ENCODE data around the gene PI4KB. TPM values are rescaled to one million over a fixed set of nuclear protein-coding genes. Genes with fewer than 3 reads are reported as not detected.

PI4KB gene
- total RNA-seq, 1 donor from 2014 or later: 54.7 TPM

DNA sequence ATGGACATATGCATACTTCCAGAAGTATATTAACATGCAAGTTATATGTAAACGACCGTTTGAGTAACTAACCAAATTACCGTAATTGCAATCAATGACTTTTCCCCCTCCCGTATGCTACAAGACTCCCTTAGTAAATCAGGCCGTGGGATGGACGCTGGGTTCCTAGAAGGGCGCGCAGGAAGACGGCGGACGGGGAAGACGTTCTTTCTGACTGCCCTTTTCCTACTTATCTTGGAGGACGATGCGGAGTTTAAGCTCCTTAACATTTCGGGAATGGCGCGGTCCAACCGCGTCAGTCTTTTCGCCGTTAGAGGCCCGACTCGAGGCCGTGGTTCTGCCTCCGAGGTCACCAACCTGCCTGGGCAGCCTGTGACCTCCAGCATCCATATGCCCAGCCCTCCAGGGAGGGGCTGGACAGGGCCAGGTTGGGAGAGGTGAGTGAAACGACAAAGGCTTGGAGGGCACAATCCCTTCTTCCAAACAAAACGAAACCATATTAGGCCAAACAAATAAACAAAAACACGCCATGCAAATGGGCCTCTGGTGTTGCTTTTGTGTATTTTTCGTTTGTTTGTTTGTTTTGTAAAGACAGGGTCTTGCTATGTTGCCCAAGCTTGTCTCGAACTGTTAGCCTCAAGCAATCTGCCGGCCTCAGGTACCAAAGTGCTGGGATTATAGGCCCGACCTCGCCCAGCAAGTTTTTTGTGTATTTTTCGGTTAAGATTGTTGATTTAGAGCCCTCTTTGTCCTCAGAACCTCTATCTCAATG is 873 bp upstream of the PI4KB start:
- Mint-ChIP-seq H3K27me3 (ENCODE audit: low read depth) (no peaks in the 10 kb centered on the region), H3K4me1 (ENCODE audit: low read depth) (peaks cover 30% of the 10 kb centered on the region), H3K36me3 (ENCODE audit: low read depth) (no peaks in the 10 kb centered on the region), H3K4me3 (ENCODE audit: unreplicated experiment) (peak overlapping the region; percentile 92), H3K9me3 (ENCODE audit: low read depth) (no peaks in the 10 kb centered on the region), H3K27ac (ENCODE audit: unreplicated experiment) (peak overlapping the region; percentile 100)
- TF ChIP-seq, protein P1, sequence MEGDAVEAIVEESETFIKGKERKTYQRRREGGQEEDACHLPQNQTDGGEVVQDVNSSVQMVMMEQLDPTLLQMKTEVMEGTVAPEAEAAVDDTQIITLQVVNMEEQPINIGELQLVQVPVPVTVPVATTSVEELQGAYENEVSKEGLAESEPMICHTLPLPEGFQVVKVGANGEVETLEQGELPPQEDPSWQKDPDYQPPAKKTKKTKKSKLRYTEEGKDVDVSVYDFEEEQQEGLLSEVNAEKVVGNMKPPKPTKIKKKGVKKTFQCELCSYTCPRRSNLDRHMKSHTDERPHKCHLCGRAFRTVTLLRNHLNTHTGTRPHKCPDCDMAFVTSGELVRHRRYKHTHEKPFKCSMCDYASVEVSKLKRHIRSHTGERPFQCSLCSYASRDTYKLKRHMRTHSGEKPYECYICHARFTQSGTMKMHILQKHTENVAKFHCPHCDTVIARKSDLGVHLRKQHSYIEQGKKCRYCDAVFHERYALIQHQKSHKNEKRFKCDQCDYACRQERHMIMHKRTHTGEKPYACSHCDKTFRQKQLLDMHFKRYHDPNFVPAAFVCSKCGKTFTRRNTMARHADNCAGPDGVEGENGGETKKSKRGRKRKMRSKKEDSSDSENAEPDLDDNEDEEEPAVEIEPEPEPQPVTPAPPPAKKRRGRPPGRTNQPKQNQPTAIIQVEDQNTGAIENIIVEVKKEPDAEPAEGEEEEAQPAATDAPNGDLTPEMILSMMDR (IDR thresholded peaks at IDR 0.05): no peak
- DNase-seq (ENCODE audit: low spot score): no peak

DNA sequence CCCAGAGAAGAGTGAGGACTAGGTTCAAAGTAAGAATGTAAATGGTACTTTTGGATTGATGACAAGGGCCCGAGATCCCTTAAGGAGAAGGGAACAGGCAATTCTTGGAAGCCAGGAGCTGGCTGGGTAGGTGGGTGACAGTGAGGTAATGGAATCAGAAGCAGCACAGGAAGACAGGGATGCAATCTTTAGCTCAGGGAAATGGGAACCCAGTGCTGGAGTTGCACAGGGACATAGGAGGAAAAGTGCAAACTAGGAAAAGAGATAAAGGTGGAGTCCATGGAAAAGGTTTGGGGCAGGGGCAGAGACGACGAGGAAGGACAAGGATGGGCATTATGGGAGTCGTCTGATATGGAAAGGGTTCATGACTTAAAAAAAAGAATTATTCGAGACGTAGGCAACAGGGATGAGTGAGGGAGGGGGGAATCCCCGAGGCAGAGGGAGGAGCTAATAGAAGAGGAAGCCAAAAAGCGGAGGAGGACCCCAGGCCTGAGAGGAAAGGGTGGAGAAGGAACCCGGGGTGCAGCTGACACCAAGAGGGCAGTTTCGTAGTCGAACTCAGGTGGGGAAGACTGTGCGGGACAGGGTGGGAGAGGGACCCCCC is 495 bp downstream of the PI4KB start:
- no peaks in the 10 kb centered on the region for H3K27me3 Mint-ChIP-seq (ENCODE audit: low read depth)
- no peak for DNase-seq (ENCODE audit: low spot score)
- peak overlapping the region; percentile 92 for H3K4me3 Mint-ChIP-seq (ENCODE audit: unreplicated experiment)
- H3K27ac Mint-ChIP-seq (ENCODE audit: unreplicated experiment): peak overlapping the region; percentile 100
- H3K9me3 Mint-ChIP-seq (ENCODE audit: low read depth): no peaks in the 10 kb centered on the region
- H3K4me1 Mint-ChIP-seq (ENCODE audit: low read depth): peaks cover 30% of the 10 kb centered on the region
- TF ChIP-seq, protein P1 (IDR thresholded peaks at IDR 0.05): no peak
- peaks cover 6% of the 10 kb centered on the region for H3K36me3 Mint-ChIP-seq (ENCODE audit: low read depth)

DNA sequence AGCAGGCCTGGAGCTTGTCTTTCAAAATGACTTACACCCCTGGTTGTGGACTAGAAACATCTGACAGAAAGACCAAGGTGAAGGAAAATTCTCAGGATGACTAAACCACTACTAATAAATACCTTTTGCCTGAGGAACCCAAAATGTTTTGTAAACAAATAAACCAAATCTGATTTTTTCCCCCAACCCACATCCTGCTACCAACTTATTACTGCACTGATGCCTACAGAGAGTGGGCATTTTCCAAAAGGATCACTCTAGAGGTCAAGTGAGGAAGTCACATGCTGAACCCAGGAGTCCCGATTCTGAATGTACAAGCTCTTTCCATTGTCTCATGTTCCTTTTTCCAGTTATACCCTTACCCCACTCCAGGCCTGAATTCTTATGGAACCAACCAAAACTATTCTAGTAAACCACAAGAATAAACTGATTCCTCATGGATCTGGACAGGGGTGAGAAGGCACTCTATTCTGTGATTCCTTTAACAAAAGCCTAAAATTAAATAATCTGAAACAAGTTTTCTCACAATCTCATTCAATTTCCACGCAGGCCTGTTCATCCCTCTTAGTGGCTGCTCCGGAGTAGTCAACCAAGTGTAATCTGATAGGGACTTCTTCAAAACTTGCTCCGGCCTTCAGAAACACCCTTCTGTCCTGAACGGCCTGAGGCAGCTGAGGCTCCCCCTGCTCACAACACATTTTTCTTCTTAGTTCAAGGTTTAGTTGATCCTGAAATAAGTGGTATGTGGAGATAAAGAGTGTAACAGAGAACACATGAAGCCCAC is 1.4 kb downstream of the PI4KB start:
- Mint-ChIP-seq H3K4me1 (ENCODE audit: low read depth) (peaks cover 30% of the 10 kb centered on the region), H3K4me3 (ENCODE audit: unreplicated experiment) (peak overlapping the region; percentile 92), H3K36me3 (ENCODE audit: low read depth) (peaks cover 6% of the 10 kb centered on the region), H3K9me3 (ENCODE audit: low read depth) (no peaks in the 10 kb centered on the region), H3K27me3 (ENCODE audit: low read depth) (no peaks in the 10 kb centered on the region), H3K27ac (ENCODE audit: unreplicated experiment) (peak overlapping the region; percentile 100)
- TF ChIP-seq, protein P1 (IDR thresholded peaks at IDR 0.05): no peak
- DNase-seq (ENCODE audit: low spot score): no peak

DNA sequence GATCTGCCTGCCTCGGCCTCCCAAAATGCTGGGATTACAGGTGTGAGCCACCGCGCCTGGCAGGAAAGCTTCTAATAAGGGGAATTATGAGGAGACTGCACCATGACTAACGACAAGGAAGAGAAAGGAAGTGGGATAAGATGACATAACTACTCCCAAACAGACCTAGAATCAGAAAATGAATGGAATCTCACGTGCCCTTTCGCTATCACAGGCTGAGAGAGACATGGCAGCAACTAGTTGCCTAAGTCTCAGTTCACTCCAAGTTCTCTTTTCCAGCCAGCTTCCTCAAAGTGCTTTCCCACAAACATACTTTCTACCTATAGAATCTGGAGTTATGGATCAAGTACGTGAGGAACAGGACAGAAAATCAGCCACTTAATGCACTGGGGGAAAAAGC is 2.0 kb downstream of the PI4KB start:
- Mint-ChIP-seq H3K9me3 (ENCODE audit: low read depth) (no peaks in the 10 kb centered on the region), H3K4me3 (ENCODE audit: unreplicated experiment) (peak overlapping the region; percentile 92), H3K4me1 (ENCODE audit: low read depth) (peaks cover 32% of the 10 kb centered on the region), H3K27ac (ENCODE audit: unreplicated experiment) (peak overlapping the region; percentile 100), H3K36me3 (ENCODE audit: low read depth) (peaks cover 8% of the 10 kb centered on the region), H3K27me3 (ENCODE audit: low read depth) (no peaks in the 10 kb centered on the region)
- TF ChIP-seq, protein P1 (IDR thresholded peaks at IDR 0.05): no peak
- DNase-seq (ENCODE audit: low spot score): no peak

DNA sequence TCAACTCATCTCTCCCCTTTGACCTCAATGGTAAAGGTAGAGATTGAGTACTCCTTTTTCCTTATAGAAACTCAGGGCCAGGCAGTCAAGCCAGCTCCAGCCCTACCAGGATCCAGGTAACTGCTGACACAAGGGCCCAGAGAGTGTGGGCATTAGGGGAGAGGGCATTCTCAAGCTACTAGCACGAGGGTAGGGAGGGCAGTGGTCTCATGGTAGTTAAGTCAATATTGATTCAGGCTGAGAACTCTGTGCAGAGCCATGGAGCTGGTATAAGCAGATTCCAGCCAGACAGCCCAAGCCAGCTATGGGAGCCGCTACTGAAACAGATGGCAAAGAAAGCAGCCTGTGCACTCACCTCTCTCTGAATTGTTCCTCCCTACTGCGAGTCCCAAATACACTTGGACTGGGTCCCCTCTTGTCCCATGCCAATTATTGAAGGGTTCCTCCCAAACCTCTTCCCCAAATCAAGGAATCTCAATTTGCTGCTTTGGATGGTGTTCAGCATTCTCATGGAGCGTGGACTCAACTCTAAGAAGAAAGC is 2.8 kb downstream of the PI4KB start:
- H3K27me3 Mint-ChIP-seq (ENCODE audit: low read depth): no peaks in the 10 kb centered on the region

More for the DNA sequence above, 2.8 kb downstream of the PI4KB start:
- no peak for DNase-seq (ENCODE audit: low spot score)
- Mint-ChIP-seq H3K9me3 (ENCODE audit: low read depth) (no peaks in the 10 kb centered on the region), H3K27ac (ENCODE audit: unreplicated experiment) (no peak overlapping the region), H3K36me3 (ENCODE audit: low read depth) (peaks cover 8% of the 10 kb centered on the region), H3K4me3 (ENCODE audit: unreplicated experiment) (no peak overlapping the region), H3K4me1 (ENCODE audit: low read depth) (peaks cover 32% of the 10 kb centered on the region)
- TF ChIP-seq, protein P1 (IDR thresholded peaks at IDR 0.05): no peak

Data from chondrocyte (in vitro differentiated cells).